GM21723 (cell line): ENCODE results near the gene ARL2BP.
A peak's percentile ranks its signal among the peaks of the same experiment; 100 is the strongest.

Experiments
- ATAC-seq: cut with Tn5 transposase; IDR thresholded peaks from one replicate; pipeline ENCODE4 v1.9.1; 2021; ENCODE audit warnings: mild to moderate bottlenecking, moderate library complexity; ENCODE audit not compliant: unreplicated experiment

The ARL2BP gene

GRCh38 chr16:57235128-57236021, 9.7 kb upstream of the ARL2BP start:
- no peak for ATAC-seq

GRCh38 chr16:57236022-57236350, 9.1 kb upstream of the ARL2BP start:
- no peak for ATAC-seq

GRCh38 chr16:57238682-57239081, 6.4 kb upstream of the ARL2BP start:
- no peak for ATAC-seq

- ATAC-seq, result no peak
These were observed 6.0 kb upstream of the ARL2BP start for GRCh38 chr16:57239107-57239506.

- no peak for ATAC-seq
These were observed 4.2 kb upstream of the ARL2BP start for GRCh38 chr16:57240851-57241250.

- ATAC-seq, result no peak
These were observed 2.4 kb upstream of the ARL2BP start for GRCh38 chr16:57242650-57243049.

GRCh38 chr16:57244463-57244766, 644 bp upstream of the ARL2BP start:
- ATAC-seq, result peak; percentile 31

GRCh38 chr16:57245472-57246113, 534 bp downstream of the ARL2BP start:
- peak; percentile 34 for ATAC-seq

GRCh38 chr16:57251352-57251751, 6.3 kb downstream of the ARL2BP start:
- no peak for ATAC-seq

GRCh38 chr16:57252148-57252721, 7.2 kb downstream of the ARL2BP start:
- no peak for ATAC-seq

- ATAC-seq, result no peak
These were observed 8.4 kb downstream of the ARL2BP start for GRCh38 chr16:57253466-57253865.

- no peak for ATAC-seq
These were observed 10.8 kb downstream of the ARL2BP start for GRCh38 chr16:57255686-57256415.

GRCh38 chr16:57256601-57257395, 11.7 kb downstream of the ARL2BP start:
- ATAC-seq, result no peak

- ATAC-seq, result no peak
These were observed 12.5 kb downstream of the ARL2BP start for GRCh38 chr16:57257455-57258070.

GRCh38 chr16:57258226-57258909, 13.3 kb downstream of the ARL2BP start:
- no peak for ATAC-seq

GRCh38 chr16:57258910-57259475, 13.9 kb downstream of the ARL2BP start:
- ATAC-seq, result no peak

GRCh38 chr16:57260294-57260929, 15.4 kb downstream of the ARL2BP start:
- ATAC-seq, result no peak

- ATAC-seq, result no peak
These were observed 16.7 kb downstream of the ARL2BP start for GRCh38 chr16:57261806-57262205.
